ENCODE measurements around the gene GPRC5D.

DNA sequence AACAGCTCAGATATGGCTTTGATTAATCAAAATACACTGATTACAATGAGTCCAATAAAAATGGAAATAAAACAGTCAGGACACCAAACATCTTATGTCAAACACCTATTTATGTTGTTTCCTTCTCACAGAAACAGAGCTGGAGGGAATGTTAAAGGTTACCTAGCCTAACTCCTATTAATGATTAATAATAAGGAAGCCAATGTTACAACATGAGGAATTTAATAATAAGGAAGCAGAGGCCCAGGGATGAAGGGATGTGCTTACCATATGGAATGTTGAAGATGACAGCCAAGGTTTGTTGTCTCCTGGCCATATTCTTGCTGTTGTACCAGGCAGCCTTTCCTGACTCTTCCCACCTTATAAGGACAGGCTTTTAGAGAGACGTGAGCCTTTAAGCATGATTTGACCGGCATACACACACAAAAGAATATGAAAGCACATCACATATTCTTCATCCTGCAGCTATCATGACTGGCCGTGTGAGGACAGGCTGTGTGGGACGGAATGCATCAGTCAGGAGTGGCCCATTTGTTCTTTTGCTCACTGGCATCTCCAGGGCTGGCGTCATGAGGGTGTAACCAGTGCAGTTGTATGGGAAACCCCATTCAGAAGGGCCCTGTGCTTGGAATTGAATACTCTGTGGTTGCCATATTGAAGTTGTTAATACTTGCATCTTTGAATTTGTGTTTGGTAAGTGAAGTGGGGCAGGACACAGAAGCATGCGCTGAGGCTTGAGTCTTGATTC, 3.1 kb upstream of the GPRC5D start:
- TF ChIP-seq POLR2AphosphoS5 (IDR thresholded peaks at IDR 0.05) (no peak), CTCF (IDR thresholded peaks at IDR 0.05; ENCODE audit: poor library complexity, severe bottlenecking) (no peak), TAF1 (IDR thresholded peaks at IDR 0.05; ENCODE audit: low read depth) (no peak)

All from neural cell (in vitro differentiated cells).